Naive thymus-derived CD4-positive, alpha-beta T cell (primary cell): ENCODE measurements around the gene RPS3. TPM values are rescaled to one million over a fixed set of nuclear protein-coding genes. Genes with fewer than 3 reads are reported as not detected.

Experiments used
- ATAC-seq: fragments of 150-1000 bp; cut with Tn5 transposase; 2 replicates; pipeline ENCODE4 v1.10.0; 2021; ENCODE audit warnings: mild to moderate bottlenecking, moderate library complexity
- CTCF ChIA-PET: fragments of 350-600 bp; sonication (Branson Sonifier 250); formaldehyde crosslinking; loops from one replicate; lab custom pipeline; 2021; ENCODE audit warnings: antibody characterized with exemption; lab: Charles Lee
- POLR2A ChIA-PET: fragments of 350-600 bp; sonication (Branson Sonifier 250); formaldehyde crosslinking; loops from one replicate; lab custom pipeline; 2021; ENCODE audit warnings: antibody characterized with exemption, inconsistent platforms; lab: Charles Lee
- DNase-seq, 9 donors: peaks; one replicate each; pipeline versions ENCODE4 v3.0.0 to v3.0.0-alpha.2; 2020 to 2022; ENCODE audit warnings: mixed read lengths in 1 of 9
- H3K27ac ChIP-seq: one replicate; pipeline ENCODE4 v1.7.0; 2013; ENCODE audit warnings: mild to moderate bottlenecking, low read depth, low read length, moderate library complexity
- H3K27me3 ChIP-seq, 2 donors: one replicate each; pipeline ENCODE4 v1.7.0; 2013; ENCODE audit warnings: low read length in 2 of 2, mild to moderate bottlenecking in 2 of 2, moderate library complexity in 2 of 2; ENCODE audit not compliant: control insufficient read depth in 2 of 2, insufficient read depth in 2 of 2
- H3K36me3 ChIP-seq, 3 experiments: 1 replicate in 2 of 3; 2 replicates in 1 of 3; pipeline ENCODE4 v1.7.0; 2013; ENCODE audit warnings: low read length in 3 of 3, mild to moderate bottlenecking in 3 of 3, moderate library complexity in 1 of 3; ENCODE audit not compliant: insufficient read depth in 3 of 3, control insufficient read depth in 2 of 3
- H3K4me1 ChIP-seq, 2 donors: one replicate each; pipeline ENCODE4 v1.7.0; 2013; ENCODE audit warnings: low read length in 2 of 2, mild to moderate bottlenecking in 2 of 2, moderate library complexity in 1 of 2; ENCODE audit not compliant: control insufficient read depth in 2 of 2, insufficient read depth in 2 of 2
- H3K4me3 ChIP-seq: 2 replicates; pipeline ENCODE4 v1.7.0; 2013; ENCODE audit warnings: mild to moderate bottlenecking, low read length
- H3K9me3 ChIP-seq, 3 experiments: 1 replicate in 2 of 3; 2 replicates in 1 of 3; pipeline ENCODE4 v1.7.0; 2013; ENCODE audit warnings: low read length in 3 of 3; ENCODE audit not compliant: control insufficient read depth in 2 of 3
- H3K27ac Mint-ChIP-seq, 9 donors: one replicate each; pipeline ENCODE4 v1.8.0; 2020 to 2022; ENCODE audit warnings: mixed read lengths in 9 of 9, mild to moderate bottlenecking in 8 of 9, moderate library complexity in 5 of 9, inconsistent platforms in 2 of 9
- H3K27me3 Mint-ChIP-seq, 5 donors: one replicate each; pipeline ENCODE4 v1.8.0; 2021 to 2022; ENCODE audit warnings: mixed read lengths in 5 of 5, mild to moderate bottlenecking in 1 of 5
- H3K36me3 Mint-ChIP-seq, 5 donors: one replicate each; pipeline ENCODE4 v1.8.0; 2020 to 2022; ENCODE audit warnings: mixed read lengths in 5 of 5, mild to moderate bottlenecking in 3 of 5, inconsistent platforms in 1 of 5
- H3K4me1 Mint-ChIP-seq, 7 donors: one replicate each; pipeline ENCODE4 v1.8.0; 2020 to 2022; ENCODE audit warnings: mixed read lengths in 7 of 7, mild to moderate bottlenecking in 3 of 7, inconsistent platforms in 1 of 7
- H3K4me3 Mint-ChIP-seq, 10 donors: one replicate each; pipeline ENCODE4 v1.8.0; 2020 to 2022; ENCODE audit warnings: mild to moderate bottlenecking in 10 of 10, mixed read lengths in 10 of 10, moderate library complexity in 6 of 10, inconsistent platforms in 2 of 10
- H3K9me3 Mint-ChIP-seq, 11 donors: one replicate each; pipeline ENCODE4 v1.8.0; 2020 to 2022; ENCODE audit warnings: mixed read lengths in 11 of 11, mild to moderate bottlenecking in 4 of 11, inconsistent platforms in 1 of 11, moderate library complexity in 1 of 11
- intact Hi-C, 2 donors: fragments of 100-400 bp; cut with micrococcal nuclease; formaldehyde crosslinking; loops; one replicate each; pipeline ENCODE4 v1.15.1; 2023
- polyA plus RNA-seq, 2 donors: library from polyadenylated mRNA; unstranded; fragments of 300-500 nt; fragmentation: Illumina TruSeq; gene quantifications; one replicate each; pipeline ENCODE4 v1.2.3, GENCODE V29; 2021
- total RNA-seq, 6 experiments: library from RNA in 5 of 6; stranded (reverse) in 5 of 6; gene quantifications; 1 replicate in 5 of 6; 2 replicates in 1 of 6; pipeline ENCODE4 v1.2.3 and lab custom pipeline; 2021 to 2026

The RPS3 gene
- total and polyA plus RNA-seq, 7 experiments from 2014 or later = 3,135 to 7,167 (median 5,170) TPM

GRCh38 chr11:75394085-75394840 lies 5.1 kb upstream of the RPS3 start:
- ChIA-PET CTCF (interaction anchor here (0.6 to 16.2 kb wide), 2 partner anchors 36 to 117 kb away, joined by 3 to 416 read pairs; no protein-coding TSS in a partner anchor), POLR2A (interaction anchor here (1.5 kb wide), 1 partner anchor 11 kb away, joined by 4 read pairs; no protein-coding TSS in a partner anchor)
- Histone ChIP-seq H3K9me3 (no peaks in the 10 kb centered on the region), H3K27ac (no peak overlapping the region), H3K4me1 (no peaks in the 10 kb centered on the region), H3K4me3 (no peak overlapping the region), H3K27me3 (no peaks in the 10 kb centered on the region), H3K36me3 (no peaks in the 10 kb centered on the region)
- Mint-ChIP-seq H3K9me3 (no peaks in the 10 kb centered on the region), H3K27ac (no peak overlapping the region), H3K4me3 (no peak overlapping the region), H3K27me3 (peaks cover 0 to 22% (median 0%) of the 10 kb centered on the region in 5 donors), H3K4me1 (peaks cover 0 to 8% (median 3%) of the 10 kb centered on the region in 7 donors), H3K36me3 (peaks cover 0 to under 1% (median 0%) of the 10 kb centered on the region in 5 donors)
- intact Hi-C loops = loop anchor here in 1 of 2 donors (10.0 kb wide), 1 partner anchor 421 kb away; the partner anchor contains the start of gene UVRAG
- DNase-seq (no peak), ATAC-seq (no peak)

- Mint-ChIP-seq H3K27ac (peak overlapping the region in 8 of 9 donors; percentile 94 to 99 (median 96)), H3K4me1 (peaks cover 20 to 48% (median 42%) of the 10 kb centered on the region in 7 donors), H3K4me3 (peak overlapping the region; percentile 87 to 99 (median 94)), H3K27me3 (peaks cover 0 to 11% (median 0%) of the 10 kb centered on the region in 5 donors), H3K36me3 (peaks cover 0 to 33% (median 16%) of the 10 kb centered on the region in 5 donors), H3K9me3 (no peaks in the 10 kb centered on the region)
- DNase-seq (no peak), ATAC-seq (no peak)
- Histone ChIP-seq H3K9me3 (no peaks in the 10 kb centered on the region), H3K4me3 (no peak overlapping the region), H3K36me3 (peaks cover 9 to 30% (median 24%) of the 10 kb centered on the region in 3 experiments), H3K4me1 (peaks cover 16 to 17% of the 10 kb centered on the region in 2 donors), H3K27ac (no peak overlapping the region), H3K27me3 (no peaks in the 10 kb centered on the region)
- intact Hi-C loops = loop anchor here (1.0 to 10.0 kb wide), 10 partner anchors 11 to 450 kb away; partner anchors contain the start of genes SPCS2 (in 2 of the 2), UVRAG (in 2 of the 2), XRRA1 (in 2 of the 2) and ARRB1 (in 1 of the 2)
- POLR2A ChIA-PET = interaction anchor here (1.2 to 2.6 kb wide), 3 partner anchors 11 to 123 kb away, joined by 3 to 22 read pairs (median 4); no protein-coding TSS in a partner anchor
- CTCF ChIA-PET = interaction anchor here (1.1 to 2.1 kb wide), 3 partner anchors 10 to 119 kb away, joined by 4 to 8 read pairs (median 6); no protein-coding TSS in a partner anchor
Measured at GRCh38 chr11:75398906-75399305, 412 bp upstream of the RPS3 start.

- ATAC-seq (peak; percentile 24), DNase-seq (peak in 7 of 9 donors; percentile 18 to 44 (median 35))
- Histone ChIP-seq H3K27me3 (no peaks in the 10 kb centered on the region), H3K4me3 (peak overlapping the region; percentile 80), H3K27ac (peak overlapping the region; percentile 86), H3K9me3 (no peaks in the 10 kb centered on the region), H3K36me3 (peaks cover 10 to 44% (median 30%) of the 10 kb centered on the region in 3 experiments), H3K4me1 (peaks cover 16 to 17% of the 10 kb centered on the region in 2 donors)
- H3K9me3 Mint-ChIP-seq = no peaks in the 10 kb centered on the region
- POLR2A ChIA-PET = interaction anchor here (0.8 to 2.6 kb wide), 10 partner anchors 8 to 138 kb away, joined by 3 to 22 read pairs (median 4); no protein-coding TSS in a partner anchor
- H3K4me1 Mint-ChIP-seq = peaks cover 20 to 58% (median 49%) of the 10 kb centered on the region in 7 donors
- peak overlapping the region; percentile 94 to 99 (median 96) for H3K27ac Mint-ChIP-seq
- peak overlapping the region; percentile 87 to 99 (median 94) for H3K4me3 Mint-ChIP-seq
- peaks cover 0 to 40% (median 20%) of the 10 kb centered on the region in 5 donors for H3K36me3 Mint-ChIP-seq
- H3K27me3 Mint-ChIP-seq = peaks cover 0 to 9% (median 0%) of the 10 kb centered on the region in 5 donors
- intact Hi-C loops = no loop called here
- CTCF ChIA-PET = interaction anchor here (0.5 to 1.1 kb wide), 7 partner anchors 16 to 257 kb away, joined by 3 to 4 read pairs (median 3); no protein-coding TSS in a partner anchor
Measured at GRCh38 chr11:75400146-75400865, 988 bp downstream of the RPS3 start.

GRCh38 chr11:75402002-75402773 lies 2.9 kb downstream of the RPS3 start:
- ATAC-seq (no peak), DNase-seq (no peak)
- POLR2A ChIA-PET = no interaction called here
- Mint-ChIP-seq H3K4me3 (peak overlapping the region in 9 of 10 donors; percentile 4 to 90 (median 67)), H3K4me1 (peaks cover 20 to 73% (median 49%) of the 10 kb centered on the region in 7 donors), H3K9me3 (no peaks in the 10 kb centered on the region), H3K27me3 (peaks cover 0 to 2% (median 0%) of the 10 kb centered on the region in 5 donors), H3K27ac (peak overlapping the region in 8 of 9 donors; percentile 6 to 97 (median 72)), H3K36me3 (peaks cover 0 to 45% (median 28%) of the 10 kb centered on the region in 5 donors)
- H3K36me3 ChIP-seq = peaks cover 13 to 62% (median 46%) of the 10 kb centered on the region in 3 experiments
- intact Hi-C loops = no loop called here
- peaks cover 16 to 17% of the 10 kb centered on the region in 2 donors for H3K4me1 ChIP-seq
- H3K27me3 ChIP-seq = no peaks in the 10 kb centered on the region
- no peaks in the 10 kb centered on the region for H3K9me3 ChIP-seq
- CTCF ChIA-PET = interaction anchor here (0.7 kb wide), 1 partner anchor 71 kb away, joined by 3 read pairs; no protein-coding TSS in a partner anchor
- H3K27ac ChIP-seq = peak overlapping the region; percentile 86
- no peak overlapping the region for H3K4me3 ChIP-seq

- Mint-ChIP-seq H3K27me3 (peaks cover 0 to 2% (median 0%) of the 10 kb centered on the region in 5 donors), H3K4me1 (peaks cover 20 to 77% (median 53%) of the 10 kb centered on the region in 7 donors), H3K4me3 (peak overlapping the region in 3 of 10 donors; percentile 4 to 88 (median 17)), H3K9me3 (no peaks in the 10 kb centered on the region), H3K27ac (peak overlapping the region in 5 of 9 donors; percentile 4 to 63 (median 56)), H3K36me3 (peaks cover 0 to 50% (median 32%) of the 10 kb centered on the region in 5 donors)
- ChIA-PET POLR2A (interaction anchor here (1.5 kb wide), 1 partner anchor 127 kb away, joined by 3 read pairs; no protein-coding TSS in a partner anchor), CTCF (interaction anchor here (0.7 kb wide), 2 partner anchors 72 to 143 kb away, joined by 3 read pairs; no protein-coding TSS in a partner anchor)
- intact Hi-C loops = no loop called here
- ATAC-seq (no peak), DNase-seq (no peak)
- Histone ChIP-seq H3K27me3 (no peaks in the 10 kb centered on the region), H3K9me3 (no peaks in the 10 kb centered on the region), H3K27ac (no peak overlapping the region), H3K36me3 (peaks cover 13 to 66% (median 46%) of the 10 kb centered on the region in 3 experiments), H3K4me3 (no peak overlapping the region), H3K4me1 (peaks cover 16 to 17% of the 10 kb centered on the region in 2 donors)
Measured at GRCh38 chr11:75403037-75403436, 3.7 kb downstream of the RPS3 start.
